H1 (cell line): ENCODE results near the gene DDX1. TPM values are rescaled to one million over a fixed set of nuclear protein-coding genes. Genes with fewer than 3 reads are reported as not detected.

Source experiments
- CHD7 ChIP-seq: fragments of 300-600 bp; sonication (generic); IDR thresholded peaks from 2 replicates; pipeline ENCODE4 v1.7.1; 2012; ENCODE audit warnings: low read length, moderate library complexity, mild to moderate bottlenecking, inconsistent platforms; ENCODE audit not compliant: insufficient replicate concordance
- CREB1 ChIP-seq: IDR thresholded peaks from 2 replicates; pipeline ENCODE4 v1.6.1; 2012; ENCODE audit warnings: inconsistent platforms
- HDAC2 ChIP-seq, 2 experiments: fragments of 300-600 bp in 1 of 2; sonication (generic) in 1 of 2; IDR thresholded peaks; 2 replicates each; pipeline ENCODE4 v1.6.1; 2011 to 2012; ENCODE audit warnings: low read depth in 2 of 2, low read length in 2 of 2, mild to moderate bottlenecking in 2 of 2, moderate library complexity in 2 of 2, borderline replicate concordance in 1 of 2, inconsistent platforms in 1 of 2
- KDM1A ChIP-seq: fragments of 200-600, 300-600 bp; sonication (generic); IDR thresholded peaks from 2 replicates; pipeline ENCODE4 v1.7.1; 2016; ENCODE audit warnings: mild to moderate bottlenecking, low read length, borderline replicate concordance
- NANOG ChIP-seq: IDR thresholded peaks from 2 replicates; pipeline ENCODE4 v1.6.1; 2011; ENCODE audit warnings: low read length, low read depth, mild to moderate bottlenecking, inconsistent platforms; ENCODE audit not compliant: insufficient read depth, poor library complexity, severe bottlenecking
- SRF ChIP-seq: IDR thresholded peaks from 2 replicates; pipeline ENCODE4 v1.6.1; 2011; ENCODE audit warnings: mild to moderate bottlenecking, low read depth, low read length, moderate library complexity
- TBP ChIP-seq: IDR thresholded peaks from 2 replicates; pipeline ENCODE4 v1.6.1; 2011; ENCODE audit warnings: low read depth, low read length, improper control_type of control experiment
- ZNF274 ChIP-seq: IDR thresholded peaks from 2 replicates; pipeline ENCODE4 v1.7.0; 2012; ENCODE audit warnings: low read length, borderline replicate concordance; ENCODE audit errors: extremely low read depth
- polyA plus RNA-seq, 7 experiments: library from polyadenylated mRNA; depleted of rRNA in 3 of 7; stranded (reverse) in 5 of 7; unstranded in 2 of 7; fragments of >200 nt in 5 of 7; fragments of 200-250 nt in 2 of 7; gene quantifications; 1 replicate in 5 of 7; 2 replicates in 1 of 7; 4 replicates in 1 of 7; pipeline versions ENCODE4 v1.2.1 to v1.2.3, GENCODE V29; 2011 to 2013; ENCODE audit warnings: missing spikeins in 2 of 7, mixed read lengths in 2 of 7
- total RNA-seq: library from RNA; stranded (reverse); fragmentation: NEBNext Ultra II Directional; extraction: Animal tissue kit (Norgen Biotek cat#: 25700); gene quantifications from 2 replicates; pipeline ENCODE4 v1.2.1, GENCODE V29; 2021

Gene DDX1
- total and polyA plus RNA-seq, 2 of the 8 experiments (the other 6 are each of a cell fraction or from before 2014, with no cell fraction given), result 51.1 to 161 TPM

GRCh38 chr2:15670469-15670868 lies 78.8 kb downstream of the DDX1 start (continued):
- TF ChIP-seq CHD7 (no peak), SRF (no peak), KDM1A (no peak), HDAC2 (IDR thresholded peaks at IDR 0.05; ENCODE audit: borderline replicate concordance in 1 of 2, low read depth in 2 of 2, low read length in 2 of 2) (no peak), CREB1 (no peak), ZNF274 (no peak), TBP (no peak), NANOG (no peak)
